DOHH2 (cell line): ENCODE results near the gene VPS52.

Experiments used
- H3F3A ChIP-seq: fragments of 200-600 bp; sonication (generic), shearing (Covaris generic); 2 replicates; pipeline ENCODE4 v1.6.0; 2016; ENCODE audit warnings: antibody characterized with exemption, mild to moderate bottlenecking; ENCODE audit not compliant: control insufficient read depth, insufficient read depth
- H3K27ac ChIP-seq: fragments of 200-600 bp; sonication (generic); 2 replicates; pipeline ENCODE4 v1.5.1; 2014; ENCODE audit warnings: low read depth, mild to moderate bottlenecking, low read length, moderate library complexity
- H3K27me3 ChIP-seq: fragments of 200-600 bp; sonication (generic); 2 replicates; pipeline ENCODE4 v1.6.1; 2014; ENCODE audit warnings: mild to moderate bottlenecking, low read length, mixed read lengths; ENCODE audit not compliant: control insufficient read depth
- H3K36me3 ChIP-seq: fragments of 200-600 bp; sonication (generic); 2 replicates; pipeline ENCODE4 v1.6.1; 2014; ENCODE audit warnings: mild to moderate bottlenecking, low read length, moderate library complexity, mixed read lengths; ENCODE audit not compliant: control insufficient read depth
- H3K4me1 ChIP-seq: fragments of 200-600 bp; sonication (generic); 2 replicates; pipeline ENCODE4 v1.6.1; 2014; ENCODE audit warnings: mild to moderate bottlenecking, low read length, mixed read lengths; ENCODE audit not compliant: control insufficient read depth
- H3K4me2 ChIP-seq: fragments of 200-600 bp; sonication (generic); 2 replicates; pipeline ENCODE4 v1.6.0; 2014; ENCODE audit warnings: mild to moderate bottlenecking, low read length, moderate library complexity
- H3K4me3 ChIP-seq: fragments of 200-600 bp; sonication (generic); 2 replicates; pipeline ENCODE4 v1.5.1; 2014; ENCODE audit warnings: mild to moderate bottlenecking, low read length, mixed read lengths
- H3K79me2 ChIP-seq: fragments of 200-600 bp; sonication (generic); 2 replicates; pipeline ENCODE4 v1.6.1; 2014; ENCODE audit warnings: mild to moderate bottlenecking, low read length, mixed read lengths; ENCODE audit not compliant: control insufficient read depth
- H3K9me2 ChIP-seq: fragments of 200-600 bp; sonication (generic); replicated peaks from 2 replicates; pipeline ENCODE4 v1.6.1; 2014; ENCODE audit warnings: mild to moderate bottlenecking, low read length, mixed read lengths; ENCODE audit not compliant: control insufficient read depth
- H3K9me3 ChIP-seq: fragments of 200-600 bp; sonication (generic); 2 replicates; pipeline ENCODE4 v1.6.1; 2014; ENCODE audit warnings: antibody characterized with exemption, low read length, mixed read lengths; ENCODE audit not compliant: control insufficient read depth, insufficient read depth
- H4K20me1 ChIP-seq: fragments of 200-600 bp; sonication (generic); 2 replicates; pipeline ENCODE4 v1.6.0; 2014; ENCODE audit warnings: low read depth, mild to moderate bottlenecking, antibody characterized with exemption, low read length, moderate library complexity; ENCODE audit not compliant: control insufficient read depth, insufficient read depth
- CTCF ChIP-seq: fragments of 200-600 bp; sonication (generic); IDR thresholded peaks from one replicate; pipeline ENCODE4 v1.5.1; 2014; ENCODE audit warnings: antibody characterized with exemption, mild to moderate bottlenecking, low read depth, low read length; ENCODE audit not compliant: poor library complexity, severe bottlenecking
- EZH2phosphoT487 ChIP-seq: fragments of 200-600 bp; sonication (generic); IDR thresholded peaks from 2 replicates; pipeline ENCODE4 v1.6.1; 2017; ENCODE audit warnings: borderline replicate concordance, mild to moderate bottlenecking, antibody characterized with exemption, low read length, moderate library complexity, mixed read lengths

The VPS52 gene

GRCh38 chr6:33211666-33212422, 59.8 kb downstream of the VPS52 start:
- no peaks in the 10 kb centered on the region; the same call in 1 of the 2 replicates for H4K20me1 ChIP-seq
- H3F3A ChIP-seq, result peaks cover 11% of the 10 kb centered on the region
- no peak for TF ChIP-seq EZH2phosphoT487
- peak; percentile 21 for TF ChIP-seq CTCF
- H3K27me3 ChIP-seq, result peaks cover 21% of the 10 kb centered on the region
- H3K4me1 ChIP-seq, result peaks cover 31% of the 10 kb centered on the region
- no peak overlapping the region for H3K27ac ChIP-seq
- H3K4me3 ChIP-seq, result no peak overlapping the region
- no peak overlapping the region for H3K4me2 ChIP-seq
- peaks cover 11% of the 10 kb centered on the region for H3K36me3 ChIP-seq
- peaks cover 12% of the 10 kb centered on the region for H3K79me2 ChIP-seq
- no peaks in the 10 kb centered on the region for H3K9me3 ChIP-seq
- no peaks in the 10 kb centered on the region for H3K9me2 ChIP-seq

GRCh38 chr6:33211136-33211535, 60.5 kb downstream of the VPS52 start:
- Histone ChIP-seq H3K9me3 (no peaks in the 10 kb centered on the region), H3K27ac (no peak overlapping the region), H3F3A (peaks cover 13% of the 10 kb centered on the region), H4K20me1 (no peaks in the 10 kb centered on the region; the same call in 1 of the 2 replicates), H3K4me2 (no peak overlapping the region), H3K79me2 (peaks cover 12% of the 10 kb centered on the region), H3K4me1 (peaks cover 32% of the 10 kb centered on the region), H3K27me3 (peaks cover 21% of the 10 kb centered on the region), H3K9me2 (no peaks in the 10 kb centered on the region), H3K4me3 (no peak overlapping the region), H3K36me3 (peaks cover 11% of the 10 kb centered on the region)
- TF ChIP-seq CTCF (no peak), EZH2phosphoT487 (no peak)

- no peak overlapping the region for H3K27ac ChIP-seq
- H3K79me2 ChIP-seq, result peaks cover 13% of the 10 kb centered on the region
- peaks cover 21% of the 10 kb centered on the region for H3K27me3 ChIP-seq
- H3K4me1 ChIP-seq, result peaks cover 41% of the 10 kb centered on the region
- H3K36me3 ChIP-seq, result peaks cover 11% of the 10 kb centered on the region
- no peaks in the 10 kb centered on the region for H3K9me3 ChIP-seq
- no peak overlapping the region for H3K4me3 ChIP-seq
- no peak overlapping the region for H3K4me2 ChIP-seq
- no peaks in the 10 kb centered on the region for H3K9me2 ChIP-seq
- TF ChIP-seq CTCF, result no peak
- TF ChIP-seq EZH2phosphoT487, result no peak
- no peaks in the 10 kb centered on the region; the same call in 1 of the 2 replicates for H4K20me1 ChIP-seq
- peaks cover 21% of the 10 kb centered on the region for H3F3A ChIP-seq
Measured at GRCh38 chr6:33209856-33210255, 61.8 kb downstream of the VPS52 start.
